Spinal cord (tissue), 10 donors: ENCODE data around the gene CBFA2T3. TPM values are rescaled to one million over a fixed set of nuclear protein-coding genes. Genes with fewer than 3 reads are reported as not detected.
A peak's percentile ranks its signal among the peaks of the same experiment; 100 is the strongest.

ENCODE experiments used
- DNase-seq, 6 donors: peaks; one replicate each; pipeline versions ENCODE4 v3.0.0 to v3.0.0-alpha.2; 2013 to 2015; ENCODE audit warnings: low spot score in 6 of 6, low read depth in 4 of 6
- H3K27ac ChIP-seq: one replicate; pipeline ENCODE4 v1.5.1; 2013; ENCODE audit warnings: low read depth, low read length, control low read depth
- H3K27me3 ChIP-seq: one replicate; pipeline ENCODE4 v1.6.1; 2013; ENCODE audit warnings: low read length; ENCODE audit not compliant: control insufficient read depth, insufficient read depth
- H3K36me3 ChIP-seq: one replicate; pipeline ENCODE4 v1.6.1; 2013; ENCODE audit warnings: low read length; ENCODE audit not compliant: control insufficient read depth, insufficient read depth
- H3K4me1 ChIP-seq: one replicate; pipeline ENCODE4 v1.6.1; 2013; ENCODE audit warnings: low read length; ENCODE audit not compliant: control insufficient read depth, insufficient read depth
- H3K4me3 ChIP-seq: one replicate; pipeline ENCODE4 v1.5.1; 2013; ENCODE audit warnings: low read depth, low read length, control low read depth
- H3K9me3 ChIP-seq: one replicate; pipeline ENCODE4 v1.6.1; 2013; ENCODE audit warnings: low read length; ENCODE audit not compliant: control insufficient read depth, insufficient read depth
- WGBS: methylation state at CpG from one replicate; pipeline ENCODE4 v1.1.5; 2013; ENCODE audit warnings: missing lambda C conversion rate; ENCODE audit not compliant: insufficient coverage; 5-methylcytosine and 5-hydroxymethylcytosine counted together
- polyA plus RNA-seq, 2 donors: library from polyadenylated mRNA; unstranded; fragments of 120-200 nt; gene quantifications; one replicate each; pipeline ENCODE4 v1.2.1, GENCODE V29; 2013; ENCODE audit not compliant: insufficient read length in 2 of 2
- total RNA-seq, 2 donors: library from RNA; depleted of rRNA in 1 of 2; stranded (reverse); fragments of 120-200 nt in 1 of 2; fragments of >200 nt in 1 of 2; gene quantifications; one replicate each; pipeline versions ENCODE4 v1.2.3 to v1.2.4, GENCODE V29; 2013 to 2014
- donor health status: healthy.

Gene CBFA2T3
- total and polyA plus RNA-seq, 4 donors: 1.2 to 19.5 (median 11.0) TPM

DNA sequence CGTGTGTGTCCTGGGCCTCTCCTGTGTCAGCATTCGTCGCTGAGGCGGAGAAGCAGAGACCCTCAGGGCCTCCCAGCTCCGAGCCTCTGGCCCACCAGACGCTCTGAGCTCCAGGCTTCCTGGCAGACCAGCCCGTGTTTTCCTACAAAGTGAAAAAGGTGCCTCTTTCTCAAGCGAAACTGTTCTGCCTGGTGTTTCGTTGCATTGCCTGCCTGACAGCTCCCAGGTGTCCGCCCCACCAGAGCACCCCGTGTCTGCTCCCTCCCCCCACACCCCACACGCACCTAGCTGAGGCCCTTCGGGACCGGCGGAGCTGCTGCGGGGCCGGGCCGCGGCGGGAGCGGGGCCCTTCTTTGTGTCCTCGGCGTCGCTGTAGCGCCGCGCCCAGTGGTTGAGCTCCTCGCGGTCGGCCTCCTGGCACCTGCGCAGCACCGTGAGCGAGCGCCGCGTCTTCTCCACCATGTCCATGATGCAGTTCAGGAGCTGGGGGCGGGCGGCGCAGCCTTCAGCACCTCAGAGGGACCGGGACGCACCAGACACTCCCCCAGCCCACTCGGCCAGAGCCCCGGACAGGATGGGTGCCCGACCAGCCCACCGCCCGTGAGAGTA, 95.9 kb downstream of the CBFA2T3 start:
- 29% methylated on average over 45 of the region's 46 CpGs for WGBS
- Histone ChIP-seq H3K27me3 (no peaks in the 10 kb centered on the region), H3K36me3 (peaks cover 99% of the 10 kb centered on the region), H3K4me1 (peaks cover 17% of the 10 kb centered on the region), H3K27ac (no peak overlapping the region), H3K4me3 (no peak overlapping the region), H3K9me3 (no peaks in the 10 kb centered on the region)
- peak in 2 of 6 donors; percentile 24 to 31 for DNase-seq

DNA sequence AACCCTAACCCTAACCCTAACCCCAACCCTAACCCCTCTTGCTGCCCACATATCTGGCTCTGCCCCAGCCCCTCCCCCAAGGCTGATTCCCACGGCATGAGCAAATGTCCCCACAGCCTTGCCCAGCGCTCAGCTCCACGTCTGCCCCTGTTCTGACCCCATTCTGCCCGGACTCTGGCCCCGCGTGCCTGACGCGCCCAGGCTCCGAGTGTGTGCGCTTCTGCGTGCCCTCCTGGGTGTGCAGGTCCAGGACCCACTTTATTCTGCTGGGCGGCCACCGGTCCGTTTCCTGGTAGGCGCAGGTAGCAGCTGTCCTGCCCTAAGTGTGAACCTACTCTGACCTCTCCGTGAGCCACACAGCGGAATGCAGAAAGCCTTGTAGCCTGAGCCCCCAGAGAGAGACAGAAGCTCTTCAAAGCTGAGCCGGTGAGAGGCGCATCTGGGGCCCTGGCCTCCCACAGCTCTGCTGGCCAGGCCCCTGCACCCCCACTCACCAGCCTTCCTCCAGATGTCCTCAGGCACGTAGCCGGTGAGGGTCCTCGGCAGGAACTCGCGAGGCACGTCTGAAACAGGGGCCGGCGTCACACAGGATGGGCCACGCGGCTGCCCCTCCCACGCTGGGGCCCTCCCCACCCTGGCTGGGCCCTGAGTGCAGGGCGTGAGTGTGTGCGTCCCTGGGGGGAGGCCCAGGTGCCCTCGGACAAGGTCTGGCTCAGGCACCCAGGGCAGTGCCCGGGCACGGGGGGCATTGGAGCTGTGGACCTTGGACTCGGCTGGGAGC, 96.6 kb downstream of the CBFA2T3 start:
- Histone ChIP-seq H3K4me3 (no peak overlapping the region), H3K4me1 (peaks cover 17% of the 10 kb centered on the region), H3K27ac (no peak overlapping the region), H3K36me3 (peaks cover 96% of the 10 kb centered on the region), H3K27me3 (no peaks in the 10 kb centered on the region), H3K9me3 (no peaks in the 10 kb centered on the region)
- WGBS: 53% methylated on average over 36 of the region's 36 CpGs
- DNase-seq: no peak

DNA sequence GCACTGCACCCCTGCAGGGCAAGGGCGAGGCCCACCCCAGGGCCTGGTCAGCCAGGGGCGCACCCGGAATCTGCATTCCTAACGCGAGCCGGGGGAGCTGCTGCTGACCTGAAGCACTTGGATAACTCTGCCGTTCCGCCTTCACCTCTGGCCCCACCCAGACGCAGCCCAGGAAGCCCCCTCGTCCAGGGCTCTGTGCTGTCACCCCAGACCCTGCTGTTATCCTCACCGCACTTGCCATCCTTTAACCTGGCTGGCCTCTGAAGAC, 97.3 kb downstream of the CBFA2T3 start:
- no peaks in the 10 kb centered on the region for H3K9me3 ChIP-seq
- H3K4me3 ChIP-seq: no peak overlapping the region
- H3K27me3 ChIP-seq: no peaks in the 10 kb centered on the region
- H3K27ac ChIP-seq: no peak overlapping the region
- WGBS: 82% methylated on average over 10 of the region's 11 CpGs
- H3K4me1 ChIP-seq: peaks cover 17% of the 10 kb centered on the region
- no peak for DNase-seq
- H3K36me3 ChIP-seq: peaks cover 96% of the 10 kb centered on the region

DNA sequence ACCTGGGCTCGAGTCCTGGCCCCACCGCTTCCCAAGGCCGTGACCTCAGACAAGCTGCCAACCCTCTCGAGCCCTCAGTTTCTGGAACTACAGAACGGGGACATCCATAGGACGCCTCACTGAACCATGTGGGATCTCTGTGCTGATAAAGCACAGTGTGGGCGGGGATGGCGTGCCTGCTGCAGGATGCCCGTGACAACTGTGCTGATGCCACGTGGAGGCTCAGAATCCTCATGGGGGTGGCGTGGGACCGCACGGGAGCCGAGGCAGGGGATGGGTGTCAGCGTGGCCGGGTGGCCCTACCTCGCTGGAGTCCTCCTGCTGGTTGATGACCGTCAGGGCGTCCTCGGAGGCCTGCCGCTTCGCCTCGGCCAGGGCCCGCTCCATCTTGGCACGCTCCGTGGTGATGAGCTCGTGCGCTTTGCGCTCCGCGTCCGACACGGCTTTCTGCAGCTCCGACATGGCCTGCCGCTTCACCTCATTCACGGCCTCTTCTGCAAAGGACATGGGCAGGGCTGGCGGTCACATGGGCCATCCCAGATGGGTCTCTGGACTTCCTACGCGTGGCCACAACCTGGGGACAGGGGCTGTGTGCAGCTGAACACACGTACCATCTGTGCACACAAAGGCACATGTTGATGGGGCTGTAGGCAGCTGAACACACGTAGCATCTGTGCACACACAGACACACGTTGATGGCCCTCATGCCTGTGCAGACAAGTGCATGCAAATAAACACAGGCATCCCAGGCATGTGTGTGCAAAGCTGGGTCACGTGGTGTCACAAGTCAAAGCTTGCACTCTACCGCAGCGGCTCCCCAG, 97.8 kb downstream of the CBFA2T3 start:
- no peaks in the 10 kb centered on the region for H3K27me3 ChIP-seq
- WGBS: 90% methylated on average over 45 of the region's 45 CpGs
- peaks cover 94% of the 10 kb centered on the region for H3K36me3 ChIP-seq

DNA sequence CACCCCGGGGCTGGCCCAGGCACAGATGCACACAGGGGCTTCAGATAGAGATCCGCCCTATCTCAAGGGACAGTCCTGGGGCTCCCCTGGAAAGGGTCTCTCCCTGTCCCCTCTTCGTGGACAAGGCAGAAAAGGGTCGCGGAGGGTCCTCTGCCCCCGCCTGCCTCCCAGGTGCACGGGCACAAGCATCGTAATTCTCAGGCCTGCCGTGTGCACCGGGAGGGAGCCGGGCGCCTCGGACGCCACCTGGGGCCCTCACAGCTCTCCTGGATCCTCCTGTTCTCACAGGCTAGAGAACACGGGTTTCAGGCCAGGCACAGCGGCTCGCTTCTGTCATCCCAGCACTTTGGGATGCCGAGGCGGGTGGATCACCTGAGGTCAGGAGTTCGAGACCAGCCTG, 98.7 kb downstream of the CBFA2T3 start:
- Histone ChIP-seq H3K4me1 (peaks cover 17% of the 10 kb centered on the region), H3K9me3 (no peaks in the 10 kb centered on the region), H3K36me3 (peaks cover 93% of the 10 kb centered on the region), H3K27me3 (no peaks in the 10 kb centered on the region), H3K27ac (no peak overlapping the region), H3K4me3 (no peak overlapping the region)
- no peak for DNase-seq
- 94% methylated on average over 20 of the region's 20 CpGs for WGBS

More for the DNA sequence above, 97.8 kb downstream of the CBFA2T3 start:
- Histone ChIP-seq H3K9me3 (no peaks in the 10 kb centered on the region), H3K4me1 (peaks cover 17% of the 10 kb centered on the region), H3K27ac (no peak overlapping the region), H3K4me3 (no peak overlapping the region)
- no peak for DNase-seq

DNA sequence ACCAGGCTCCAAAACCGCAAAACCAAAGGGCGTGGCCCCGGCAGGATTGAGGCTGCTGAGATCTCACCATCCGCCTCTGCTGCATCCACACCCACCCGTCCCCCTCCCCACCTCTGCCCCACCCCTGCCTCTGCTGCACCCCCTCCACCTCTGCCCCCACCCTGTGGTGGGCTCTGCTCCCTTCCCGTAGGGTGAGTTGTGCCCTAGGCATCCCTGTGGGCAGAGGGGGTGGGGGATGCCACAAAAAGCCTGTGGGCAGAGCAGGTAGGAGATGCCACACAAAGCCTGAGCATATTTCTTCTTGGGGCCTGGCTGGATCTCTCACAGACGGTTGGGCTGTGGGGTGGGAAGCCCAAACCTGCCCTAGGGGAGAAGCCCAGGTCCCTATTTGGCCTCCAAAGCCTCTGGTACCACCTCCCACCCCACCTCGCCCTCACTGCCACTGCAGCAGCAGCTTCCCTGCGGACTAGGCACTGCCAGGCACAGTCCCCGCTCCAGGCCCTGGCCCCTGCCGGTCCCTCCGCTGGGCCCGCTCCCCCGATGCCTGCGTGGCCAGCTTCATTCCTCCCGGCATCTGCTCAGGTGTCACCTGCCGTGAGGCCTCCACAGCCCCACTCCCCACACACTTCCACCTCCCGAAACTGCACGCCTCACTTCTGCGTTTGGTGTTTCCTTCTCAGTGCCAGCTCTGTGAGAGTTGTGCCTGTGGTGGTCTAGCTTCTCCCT, 99.3 kb downstream of the CBFA2T3 start:
- H3K4me1 ChIP-seq: peaks cover 17% of the 10 kb centered on the region
- no peaks in the 10 kb centered on the region for H3K9me3 ChIP-seq
- no peaks in the 10 kb centered on the region for H3K27me3 ChIP-seq
- H3K27ac ChIP-seq: no peak overlapping the region
- DNase-seq: no peak
- WGBS: 85% methylated on average over 16 of the region's 20 CpGs
- peaks cover 90% of the 10 kb centered on the region for H3K36me3 ChIP-seq
- H3K4me3 ChIP-seq: no peak overlapping the region

DNA sequence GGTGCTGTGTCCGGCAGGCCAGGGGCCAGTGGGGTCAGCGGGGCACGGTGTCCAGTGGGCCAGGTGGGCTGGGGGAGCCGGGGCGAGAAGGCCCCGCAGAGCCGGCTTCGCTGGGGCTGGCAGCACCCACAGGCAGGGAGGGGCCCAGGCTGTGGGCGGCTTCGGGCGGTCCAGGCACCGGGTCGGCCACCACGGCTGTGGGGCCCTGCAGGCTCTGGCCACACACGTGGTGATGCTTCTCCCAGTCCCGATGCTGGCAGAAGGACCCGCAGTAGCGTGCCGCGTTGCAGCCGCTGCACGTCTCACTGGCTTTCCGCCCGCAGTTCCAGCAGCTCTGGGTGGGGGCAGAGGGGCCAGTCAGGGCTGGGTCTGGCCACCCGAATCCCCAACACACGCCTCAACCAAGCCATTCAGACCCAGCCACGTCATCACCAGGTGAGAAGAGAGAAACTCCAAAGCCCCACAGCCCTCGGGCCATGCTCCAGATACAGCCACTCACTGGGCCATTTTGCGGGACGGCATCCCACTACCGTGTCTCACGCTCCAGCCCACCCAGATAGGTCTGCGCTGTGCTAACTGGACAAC, 100.0 kb downstream of the CBFA2T3 start:
- Histone ChIP-seq H3K27me3 (no peaks in the 10 kb centered on the region), H3K4me1 (peaks cover 17% of the 10 kb centered on the region), H3K27ac (no peak overlapping the region), H3K9me3 (no peaks in the 10 kb centered on the region), H3K4me3 (no peak overlapping the region), H3K36me3 (peaks cover 86% of the 10 kb centered on the region)
- 84% methylated on average over 32 of the region's 33 CpGs for WGBS
- DNase-seq: no peak

DNA sequence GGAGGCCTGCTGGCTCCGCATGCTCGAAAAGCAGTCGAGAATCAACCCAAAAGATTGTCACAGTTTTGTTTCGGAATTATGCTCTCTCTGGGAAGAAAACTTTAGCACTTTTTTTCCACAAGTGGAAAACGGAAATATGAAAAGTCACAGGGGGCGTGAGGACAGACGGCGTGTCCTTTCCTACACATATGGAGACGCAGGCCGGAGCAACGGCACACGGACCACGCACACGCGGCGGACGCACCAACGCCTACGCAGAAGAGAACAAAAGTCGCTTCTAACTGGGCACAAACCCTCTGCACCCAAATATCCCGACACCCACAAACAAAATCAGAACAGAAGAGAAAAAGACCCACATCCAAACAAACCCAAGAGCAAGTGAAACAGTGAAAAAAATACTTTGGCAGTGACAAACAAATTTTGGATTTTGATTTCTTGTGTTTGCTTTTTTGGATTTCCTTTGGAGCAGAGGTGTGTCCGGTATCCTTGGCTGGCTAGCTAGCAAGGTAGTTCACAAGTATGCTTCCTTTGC, 101.2 kb downstream of the CBFA2T3 start:
- 91% methylated on average over 18 of the region's 22 CpGs for WGBS
- peaks cover 76% of the 10 kb centered on the region for H3K36me3 ChIP-seq
- H3K4me1 ChIP-seq: peaks cover 18% of the 10 kb centered on the region
- H3K9me3 ChIP-seq: no peaks in the 10 kb centered on the region
- H3K4me3 ChIP-seq: no peak overlapping the region
- H3K27me3 ChIP-seq: no peaks in the 10 kb centered on the region
- no peak overlapping the region for H3K27ac ChIP-seq
- no peak for DNase-seq
